HG02870 (cell line): ENCODE measurements around the gene TESMIN.

Experiments
- ATAC-seq: cut with Tn5 transposase; IDR thresholded peaks from one replicate; pipeline ENCODE4 v1.9.1; 2021; ENCODE audit warnings: mild to moderate bottlenecking, moderate library complexity; ENCODE audit not compliant: unreplicated experiment

Gene TESMIN

DNA sequence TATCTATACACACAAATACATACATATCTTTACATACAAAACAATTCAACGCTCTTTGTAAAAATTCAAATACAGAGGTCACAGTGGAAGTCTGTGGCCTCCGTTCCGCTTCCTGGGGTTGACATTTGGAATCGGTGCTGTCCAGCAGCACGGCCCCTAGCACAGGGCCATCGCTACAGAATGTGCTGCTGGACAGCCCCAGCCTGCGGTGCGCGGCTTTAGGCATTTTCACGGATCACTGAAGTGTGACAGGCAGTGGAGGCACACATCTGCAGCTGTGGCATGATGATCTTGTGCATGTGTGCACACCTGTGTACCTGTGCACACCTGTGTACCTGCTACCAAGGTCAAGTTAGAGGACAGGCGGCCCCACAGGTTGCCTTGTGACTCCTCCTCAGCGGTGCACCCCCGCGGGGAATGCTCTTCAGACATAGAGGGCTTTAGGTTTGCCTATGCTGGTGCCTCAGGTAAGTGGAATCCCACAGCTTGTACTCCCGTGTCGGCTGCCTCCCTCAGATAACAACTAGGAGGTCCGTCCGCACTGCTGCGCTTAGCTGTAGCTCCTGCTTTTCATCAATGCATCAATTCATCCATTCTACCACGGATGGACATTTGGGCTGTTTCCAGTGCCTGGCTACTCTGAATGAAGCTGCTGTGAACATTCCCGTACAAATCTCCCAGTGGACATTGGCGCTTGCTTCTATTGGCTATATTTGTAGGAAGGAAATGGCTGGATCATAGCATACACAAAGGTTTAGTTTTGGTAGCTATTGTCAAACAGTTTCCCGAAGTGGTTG lies 37.1 kb downstream of the TESMIN start:
- ATAC-seq, result no peak

DNA sequence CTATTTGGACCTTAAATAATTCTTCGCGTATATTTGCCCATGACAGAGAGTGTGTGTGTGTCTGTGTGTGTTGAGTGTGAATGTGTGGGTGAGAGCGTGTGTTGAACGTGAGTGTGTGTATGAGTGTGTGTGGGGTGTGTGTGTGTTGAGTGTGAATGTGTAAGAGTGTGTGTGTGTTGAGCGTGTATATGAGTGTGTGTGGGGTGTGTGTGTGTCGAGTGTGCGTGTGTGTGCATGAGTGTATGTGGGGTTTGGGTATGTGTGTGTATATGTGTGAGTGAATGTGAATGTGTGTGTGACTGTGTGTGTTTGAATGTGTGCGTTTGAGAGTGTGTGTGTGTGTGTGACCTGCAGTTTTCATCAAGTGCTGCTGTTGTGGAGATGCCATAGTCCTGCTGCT lies 40.2 kb downstream of the TESMIN start:
- no peak for ATAC-seq

GRCh38 chr11:68710409-68710808 lies 40.9 kb downstream of the TESMIN start:
- ATAC-seq, result no peak

- ATAC-seq, result no peak
Measured at GRCh38 chr11:68709062-68709461, 42.3 kb downstream of the TESMIN start.

GRCh38 chr11:68707527-68707926 lies 43.8 kb downstream of the TESMIN start:
- no peak for ATAC-seq

- ATAC-seq, result no peak
Measured at GRCh38 chr11:68704887-68705286, 46.4 kb downstream of the TESMIN start.

- no peak for ATAC-seq
Measured at GRCh38 chr11:68698993-68699392, 52.3 kb downstream of the TESMIN start.

DNA sequence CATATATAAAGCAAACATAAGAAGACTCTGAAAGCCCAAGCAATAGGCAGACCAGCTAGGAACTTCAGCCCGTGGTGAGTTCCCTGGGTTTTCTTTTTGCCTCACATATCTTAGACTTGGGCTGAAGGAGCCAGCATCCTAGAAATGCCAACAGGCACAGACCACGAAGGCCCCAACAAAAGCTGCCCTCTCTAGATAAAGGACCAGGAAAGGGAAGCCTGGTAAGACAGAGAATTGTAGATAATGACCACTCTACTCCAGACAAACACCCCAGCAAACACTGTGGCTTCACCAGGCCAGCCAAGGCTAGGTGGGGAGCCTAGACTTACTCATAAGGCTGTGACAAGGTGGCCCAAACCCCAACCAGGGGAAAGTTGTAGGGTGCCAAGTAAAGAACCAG lies 55.8 kb downstream of the TESMIN start:
- ATAC-seq, result no peak

GRCh38 chr11:68694431-68695297 lies 56.7 kb downstream of the TESMIN start:
- ATAC-seq, result no peak

- ATAC-seq, result no peak
Measured at GRCh38 chr11:68693484-68693882, 57.8 kb downstream of the TESMIN start.

DNA sequence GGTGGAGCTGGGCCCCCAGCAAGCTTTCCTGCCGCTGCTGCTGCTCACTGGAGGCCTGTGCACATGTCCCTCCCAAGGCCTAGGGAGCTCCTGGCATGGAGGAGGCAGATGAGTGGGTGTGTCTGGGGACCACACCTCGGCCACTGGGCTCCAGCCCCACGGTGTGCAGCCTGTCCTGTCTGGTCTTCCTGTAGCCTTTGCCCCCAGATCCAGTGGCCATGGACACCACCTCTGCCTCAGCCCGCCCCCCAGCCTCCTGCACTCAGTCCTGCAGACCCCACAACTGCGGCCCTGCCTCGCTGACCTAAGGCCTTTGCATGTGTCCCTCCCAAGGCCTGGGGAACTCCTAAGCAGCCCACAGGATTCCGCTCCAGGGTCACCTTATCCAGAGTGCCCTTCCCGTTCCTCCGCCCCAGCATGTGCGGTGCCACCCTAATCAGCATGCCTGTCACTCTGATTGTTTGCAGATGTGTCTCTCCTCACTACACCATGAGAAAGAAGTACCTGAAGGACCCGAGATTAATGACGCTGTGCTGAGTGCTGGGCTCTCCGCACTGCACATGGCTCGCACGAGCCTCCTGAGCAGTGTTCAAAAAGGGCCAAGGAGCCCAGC lies 58.3 kb downstream of the TESMIN start:
- no peak for ATAC-seq

DNA sequence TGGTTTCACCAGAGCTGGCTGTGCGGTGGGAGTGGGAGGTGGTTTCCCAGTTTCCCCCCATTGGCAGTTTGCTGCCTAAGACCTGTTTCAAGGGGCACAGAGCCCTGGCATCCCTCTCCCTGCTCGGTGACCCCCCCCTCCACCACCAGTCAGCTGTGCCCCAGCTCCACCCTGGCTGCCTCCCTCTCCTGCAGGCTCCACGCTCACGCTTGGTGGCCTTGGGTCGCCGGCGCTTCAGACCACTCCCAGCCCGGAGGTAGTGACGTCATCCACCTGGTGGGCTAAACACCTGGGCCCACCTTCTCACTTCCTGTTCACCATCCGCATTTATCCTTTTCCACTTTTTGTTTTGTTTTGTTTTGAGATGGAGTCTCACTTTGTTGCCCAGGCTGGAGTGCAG lies 59.2 kb downstream of the TESMIN start:
- ATAC-seq, result no peak

DNA sequence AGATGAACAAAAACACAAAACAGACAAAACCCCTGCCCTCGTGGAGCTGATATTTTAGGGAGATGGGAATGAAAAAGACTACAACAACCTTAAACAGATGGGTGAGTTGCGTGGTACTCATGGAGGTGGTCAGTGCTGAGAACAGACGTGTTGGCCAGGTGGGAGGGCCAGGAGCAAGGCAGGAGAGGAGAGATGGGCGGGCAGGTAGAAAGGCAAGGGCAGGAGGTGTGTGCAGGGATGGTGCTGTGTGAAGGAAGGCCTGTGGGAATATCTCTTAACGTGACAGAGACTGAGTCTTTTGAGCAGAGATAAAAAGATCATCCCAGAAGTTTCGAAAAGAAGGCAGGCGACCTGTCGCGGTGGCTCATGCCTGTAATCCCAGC lies 59.9 kb downstream of the TESMIN start:
- no peak for ATAC-seq

DNA sequence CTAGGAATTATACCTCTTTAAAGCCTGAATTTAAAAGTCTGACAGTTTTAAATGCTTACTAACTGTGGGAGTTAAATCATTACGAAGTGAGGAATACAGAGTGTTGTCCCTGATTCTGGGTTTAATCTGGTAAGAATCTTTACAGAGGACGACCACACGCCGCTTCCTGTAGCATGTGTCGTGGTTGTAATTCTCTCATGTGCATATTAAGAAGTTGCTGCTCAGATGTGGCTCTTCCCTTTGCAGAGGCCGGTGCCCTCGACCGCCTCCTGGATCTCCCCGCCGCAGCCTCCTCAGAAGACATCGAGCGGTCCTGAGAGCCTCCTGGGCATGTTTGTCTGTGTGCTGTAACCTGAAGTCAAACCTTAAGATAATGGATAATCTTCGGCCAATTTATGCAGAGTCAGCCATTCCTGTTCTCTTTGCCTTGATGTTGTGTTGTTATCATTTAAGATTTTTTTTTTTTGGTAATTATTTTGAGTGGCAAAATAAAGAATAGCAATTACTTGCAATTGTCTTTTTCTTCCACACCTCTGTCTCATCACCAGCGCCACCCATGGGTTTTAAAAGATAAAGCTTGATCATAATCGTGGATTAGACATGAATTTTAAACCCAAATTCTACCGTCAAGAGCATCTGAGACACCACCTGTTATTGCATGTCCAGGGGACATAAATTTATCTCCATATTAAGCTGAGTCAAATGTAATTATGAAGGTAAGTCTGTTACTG lies 60.5 kb downstream of the TESMIN start:
- no peak for ATAC-seq

- ATAC-seq, result no peak
Measured at GRCh38 chr11:68689737-68690625, 61.3 kb downstream of the TESMIN start.

- no peak for ATAC-seq
Measured at GRCh38 chr11:68688881-68689280, 62.4 kb downstream of the TESMIN start.

DNA sequence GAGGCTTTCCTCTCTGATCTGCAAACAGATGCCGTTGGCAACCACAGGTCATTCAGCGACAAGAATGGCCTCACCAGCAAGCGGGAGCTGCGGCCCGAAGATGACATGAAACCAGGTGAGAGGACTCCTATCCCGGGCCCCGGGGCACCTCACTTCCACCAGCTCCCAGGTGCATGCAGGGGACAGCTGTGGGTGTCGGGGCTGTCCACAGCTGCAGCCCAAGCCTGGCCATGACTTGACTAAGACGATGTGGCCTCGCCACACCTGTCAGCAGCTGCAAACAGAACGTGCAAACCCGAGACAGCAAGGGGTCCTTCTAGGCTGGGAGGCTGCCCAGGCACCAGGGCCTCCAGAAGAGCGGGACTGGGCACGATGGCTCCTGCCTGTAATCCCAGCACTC lies 63.3 kb downstream of the TESMIN start:
- no peak for ATAC-seq

DNA sequence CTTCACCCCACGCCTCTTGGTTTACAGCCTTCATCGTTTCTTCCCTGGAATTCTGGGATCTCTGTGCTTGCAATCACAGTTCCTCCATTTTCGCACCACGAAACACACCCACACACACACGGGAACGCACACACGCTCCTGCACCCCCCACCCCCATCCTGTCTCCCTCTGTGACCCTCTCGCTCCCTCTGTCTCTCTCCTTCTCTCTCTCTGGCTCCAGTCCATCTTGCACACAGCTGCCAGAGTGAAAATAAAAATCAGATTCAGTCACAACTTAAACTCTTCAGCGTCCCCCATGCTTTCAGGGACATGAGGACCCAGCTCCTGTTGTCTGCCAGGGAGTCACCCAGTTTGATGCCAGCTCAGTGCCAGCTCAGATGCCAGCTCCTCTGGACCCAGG lies 64.0 kb downstream of the TESMIN start:
- ATAC-seq, result no peak

GRCh38 chr11:68686486-68686885 lies 64.8 kb downstream of the TESMIN start:
- no peak for ATAC-seq
